ENCODE data around the gene TEAD3. TPM values are rescaled to one million over a fixed set of nuclear protein-coding genes. Genes with fewer than 3 reads are reported as not detected.

The TEAD3 gene
- total and polyA plus RNA-seq, 2 experiments from 2014 or later = 15.0 to 26.5 TPM

GRCh38 chr6:35522151-35522550 lies 25.3 kb upstream of the TEAD3 start:
- Histone ChIP-seq H3K79me2 (replicated peaks; ENCODE audit: insufficient read depth) (no peaks in the 10 kb centered on the region), H3K27me3 (ENCODE audit: insufficient read depth) (no peaks in the 10 kb centered on the region), H3K4me1 (ENCODE audit: insufficient read depth) (peaks cover 7% of the 10 kb centered on the region), H3K4me3 (peak overlapping the region; percentile 25; the same call in 1 of the 2 replicates), H3K4me2 (peak overlapping the region; percentile 66), H2AFZ (peak overlapping the region; percentile 96), H3K36me3 (ENCODE audit: insufficient read depth) (no peaks in the 10 kb centered on the region), H3K27ac (ENCODE audit: low read depth) (no peak overlapping the region), H3K9me2 (ENCODE audit: insufficient read depth) (no peaks in the 10 kb centered on the region), H3F3A (replicated peaks; ENCODE audit: low read depth) (0 out of 2 replicates have a peak, but pooled peaks cover 3% of the 10 kb centered on the region), H4K20me1 (replicated peaks; ENCODE audit: insufficient read depth) (no peaks in the 10 kb centered on the region)
- DNase-seq (ENCODE audit: low spot score) (no peak), ATAC-seq (peak; percentile 31)
- Mint-ChIP-seq H3K4me1 (peaks cover 14% of the 10 kb centered on the region), H3K36me3 (ENCODE audit: low read depth) (no peaks in the 10 kb centered on the region), H3K9me3 (no peaks in the 10 kb centered on the region; the same call in 2 of the 3 replicates), H3K27me3 (ENCODE audit: insufficient read depth, low read depth, poor library complexity) (peaks cover 13% of the 10 kb centered on the region), H3K4me3 (no peak overlapping the region; the same call in 2 of the 3 replicates), H3K27ac (no peak overlapping the region)
- no peak for TF ChIP-seq POLR2AphosphoS5 (IDR thresholded peaks at IDR 0.05; ENCODE audit: low read depth)
- TF ChIP-seq CTCF (conservative IDR thresholded peaks at IDR 0.05; ENCODE audit: low read depth in 2 of 2) = no peak; a peak in 1 of 4 replicates
- TF ChIP-seq STAT1 (IDR thresholded peaks at IDR 0.05; ENCODE audit: unreplicated experiment) = no peak
- no peak for TF ChIP-seq CREB1 (CRISPR knock-in tag; IDR thresholded peaks at IDR 0.05; ENCODE audit: low read depth)
- no peak for TF ChIP-seq NANOG (IDR thresholded peaks at IDR 0.05; ENCODE audit: borderline replicate concordance)
- no peak for TF ChIP-seq REST (IDR thresholded peaks at IDR 0.05; ENCODE audit: unreplicated experiment)
- no peak for TF ChIP-seq JUNB (IDR thresholded peaks at IDR 0.05; ENCODE audit: unreplicated experiment)
- TF ChIP-seq ETS1 (IDR thresholded peaks at IDR 0.05) = no peak
- no peak for TF ChIP-seq EZH2 (IDR thresholded peaks at IDR 0.05; ENCODE audit: low read depth, unreplicated experiment)
- no peak for TF ChIP-seq ZNF331 (CRISPR knock-in tag; IDR thresholded peaks at IDR 0.05; ENCODE audit: low read depth)
- TF ChIP-seq ZNF114 (CRISPR knock-in tag; IDR thresholded peaks at IDR 0.05) = no peak
- TF ChIP-seq ZNF462 (CRISPR knock-in tag; IDR thresholded peaks at IDR 0.05) = no peak
- no peak for TF ChIP-seq EZH2phosphoT487 (IDR thresholded peaks at IDR 0.05; ENCODE audit: unreplicated experiment)

Measured in GM23338 (cell line).